Measurements from ENCODE around the gene FNDC5. TPM values are rescaled to one million over a fixed set of nuclear protein-coding genes. Genes with fewer than 3 reads are reported as not detected.
"Not testable (repeated sequence)": the region's sequence is repeated elsewhere in the genome, so short reads cannot be mapped to it uniquely, and the experiment has no call there.

FNDC5 gene
- total RNA-seq, 4 donors from 2014 or later, result 5.5 to 17.0 (median 9.8) TPM

- Histone ChIP-seq H3K4me3 (no peak overlapping the region), H3K36me3 (no peaks in the 10 kb centered on the region), H3K4me1 (peaks cover 0 to 4% (median 0%) of the 10 kb centered on the region in 4 donors), H3K27ac (replicated peaks in 1 of 4) (no peak overlapping the region), H3K9me3 (no peaks in the 10 kb centered on the region), H3K27me3 (peaks cover 0 to 10% (median 0%) of the 10 kb centered on the region in 4 donors)
- intact Hi-C loops (cut with DNase I), result no loop called here
- WGBS, result 86% methylated on average over 12 of the region's 12 CpGs
- TF ChIP-seq, protein P1, sequence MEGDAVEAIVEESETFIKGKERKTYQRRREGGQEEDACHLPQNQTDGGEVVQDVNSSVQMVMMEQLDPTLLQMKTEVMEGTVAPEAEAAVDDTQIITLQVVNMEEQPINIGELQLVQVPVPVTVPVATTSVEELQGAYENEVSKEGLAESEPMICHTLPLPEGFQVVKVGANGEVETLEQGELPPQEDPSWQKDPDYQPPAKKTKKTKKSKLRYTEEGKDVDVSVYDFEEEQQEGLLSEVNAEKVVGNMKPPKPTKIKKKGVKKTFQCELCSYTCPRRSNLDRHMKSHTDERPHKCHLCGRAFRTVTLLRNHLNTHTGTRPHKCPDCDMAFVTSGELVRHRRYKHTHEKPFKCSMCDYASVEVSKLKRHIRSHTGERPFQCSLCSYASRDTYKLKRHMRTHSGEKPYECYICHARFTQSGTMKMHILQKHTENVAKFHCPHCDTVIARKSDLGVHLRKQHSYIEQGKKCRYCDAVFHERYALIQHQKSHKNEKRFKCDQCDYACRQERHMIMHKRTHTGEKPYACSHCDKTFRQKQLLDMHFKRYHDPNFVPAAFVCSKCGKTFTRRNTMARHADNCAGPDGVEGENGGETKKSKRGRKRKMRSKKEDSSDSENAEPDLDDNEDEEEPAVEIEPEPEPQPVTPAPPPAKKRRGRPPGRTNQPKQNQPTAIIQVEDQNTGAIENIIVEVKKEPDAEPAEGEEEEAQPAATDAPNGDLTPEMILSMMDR (IDR thresholded peaks at IDR 0.05), result no peak
- TF ChIP-seq POLR2A (IDR thresholded peaks at IDR 0.05; ENCODE audit: low read depth), result no peak
- TF ChIP-seq EP300 (IDR thresholded peaks at IDR 0.05), result no peak
- no peak for TF ChIP-seq POLR2AphosphoS5 (IDR thresholded peaks at IDR 0.05)
- DNase-seq (ENCODE audit: extremely low spot score), result no peak
Observed at GRCh38 chr1:32915766-32916706, 45.3 kb upstream of the FNDC5 start.

GRCh38 chr1:32910319-32910718 is 39.6 kb upstream of the FNDC5 start:
- no peak overlapping the region for H3K27ac ChIP-seq (replicated peaks in 1 of 4)
- intact Hi-C loops (cut with DNase I), result no loop called here
- TF ChIP-seq, protein P1 (IDR thresholded peaks at IDR 0.05), result no peak
- TF ChIP-seq EP300 (IDR thresholded peaks at IDR 0.05) (no peak), POLR2AphosphoS5 (IDR thresholded peaks at IDR 0.05) (no peak), POLR2A (IDR thresholded peaks at IDR 0.05; ENCODE audit: low read depth) (no peak)
- H3K36me3 ChIP-seq, result no peaks in the 10 kb centered on the region
- no peaks in the 10 kb centered on the region for H3K27me3 ChIP-seq
- no peaks in the 10 kb centered on the region for H3K9me3 ChIP-seq
- no peaks in the 10 kb centered on the region for H3K4me1 ChIP-seq
- 92% methylated on average over 5 of the region's 5 CpGs for WGBS
- no peak for DNase-seq (ENCODE audit: extremely low spot score)
- H3K4me3 ChIP-seq, result no peak overlapping the region

DNA sequence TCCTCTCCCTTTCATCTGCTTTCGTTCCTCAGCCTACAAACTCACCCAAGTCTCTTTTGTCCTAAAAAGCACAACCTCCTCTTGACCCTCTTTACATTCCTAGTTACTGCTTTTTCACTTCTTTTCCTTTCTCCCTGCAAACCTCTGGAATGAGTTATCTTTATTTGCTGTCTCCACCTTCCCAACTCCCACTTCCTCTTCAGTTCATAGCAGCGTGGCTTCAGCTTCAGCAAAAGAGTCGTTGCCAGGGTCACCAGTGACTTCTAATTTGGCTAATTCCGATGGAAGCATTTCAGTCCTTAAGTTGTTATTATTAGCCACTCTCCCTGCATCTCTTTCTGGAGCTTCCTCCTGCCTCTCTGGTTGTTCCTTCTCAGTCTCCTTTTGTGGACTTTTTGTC is 36.7 kb upstream of the FNDC5 start:
- no peak overlapping the region for H3K4me3 ChIP-seq
- H3K9me3 ChIP-seq, result no peaks in the 10 kb centered on the region
- no peaks in the 10 kb centered on the region for H3K36me3 ChIP-seq
- no peak overlapping the region for H3K27ac ChIP-seq (replicated peaks in 1 of 4)
- no peaks in the 10 kb centered on the region for H3K4me1 ChIP-seq
- no peak for DNase-seq (ENCODE audit: extremely low spot score)
- intact Hi-C loops (cut with DNase I), result no loop called here
- TF ChIP-seq, protein P1 (IDR thresholded peaks at IDR 0.05), result no peak
- TF ChIP-seq POLR2AphosphoS5 (IDR thresholded peaks at IDR 0.05), result no peak
- no peak for TF ChIP-seq POLR2A (IDR thresholded peaks at IDR 0.05; ENCODE audit: low read depth)
- TF ChIP-seq EP300 (IDR thresholded peaks at IDR 0.05), result no peak
- H3K27me3 ChIP-seq, result no peaks in the 10 kb centered on the region
- 36% methylated on average over 4 of the region's 4 CpGs for WGBS

- DNase-seq (ENCODE audit: extremely low spot score), result no peak
- H3K36me3 ChIP-seq, result no peaks in the 10 kb centered on the region
- H3K27ac ChIP-seq (replicated peaks in 1 of 4), result no peak overlapping the region
- 88% methylated on average over 7 of the region's 7 CpGs for WGBS
- TF ChIP-seq, protein P1 (IDR thresholded peaks at IDR 0.05), result no peak
- TF ChIP-seq POLR2AphosphoS5 (IDR thresholded peaks at IDR 0.05) (no peak), POLR2A (IDR thresholded peaks at IDR 0.05; ENCODE audit: low read depth) (no peak), EP300 (IDR thresholded peaks at IDR 0.05) (no peak)
- no peaks in the 10 kb centered on the region for H3K27me3 ChIP-seq
- H3K4me1 ChIP-seq, result peaks cover under 1 to 3% (median 3%) of the 10 kb centered on the region in 4 donors
- intact Hi-C loops (cut with DNase I), result no loop called here
- no peaks in the 10 kb centered on the region for H3K9me3 ChIP-seq
- H3K4me3 ChIP-seq, result no peak overlapping the region
Observed at GRCh38 chr1:32906654-32907053, 35.9 kb upstream of the FNDC5 start.

DNA sequence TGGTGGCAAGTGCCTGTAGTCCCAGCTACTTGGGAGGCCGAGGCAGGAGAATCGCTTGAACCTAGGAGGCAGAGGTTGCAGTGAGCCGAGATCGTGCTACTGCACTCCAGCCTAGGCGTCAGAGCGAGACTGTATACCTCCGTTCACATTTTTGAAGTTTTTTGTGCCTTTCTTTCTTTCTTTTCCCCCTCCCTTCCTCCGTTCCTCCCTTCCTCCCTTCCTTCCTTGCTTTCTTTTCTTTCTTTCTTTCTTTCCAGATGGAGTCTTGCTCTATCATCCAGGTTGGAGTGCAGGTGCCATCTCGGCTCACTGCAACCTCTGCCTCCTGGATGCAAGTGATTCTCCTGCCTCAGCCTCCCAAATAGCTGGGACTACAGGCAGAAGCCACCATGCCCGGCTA is 34.9 kb upstream of the FNDC5 start:
- peaks cover 7 to 11% (median 10%) of the 10 kb centered on the region in 4 donors for H3K4me1 ChIP-seq
- intact Hi-C loops (cut with DNase I); H3K4me3 ChIP-seq; H3K27ac ChIP-seq (replicated peaks in 1 of 4); H3K36me3 ChIP-seq; DNase-seq (ENCODE audit: extremely low spot score); H3K9me3 ChIP-seq; H3K27me3 ChIP-seq: not testable (repeated sequence)
- 82% methylated on average over 10 of the region's 10 CpGs for WGBS

Data from esophagus muscularis mucosa (tissue), 4 donors.